ENCODE results near the gene CYP3A5. TPM values are rescaled to one million over a fixed set of nuclear protein-coding genes. Genes with fewer than 3 reads are reported as not detected.
A peak's percentile ranks its signal among the peaks of the same experiment; 100 is the strongest.

CYP3A5 gene
- total RNA-seq, 3 donors from 2014 or later, result 8.5 to 25.9 (median 15.4) TPM

DNA sequence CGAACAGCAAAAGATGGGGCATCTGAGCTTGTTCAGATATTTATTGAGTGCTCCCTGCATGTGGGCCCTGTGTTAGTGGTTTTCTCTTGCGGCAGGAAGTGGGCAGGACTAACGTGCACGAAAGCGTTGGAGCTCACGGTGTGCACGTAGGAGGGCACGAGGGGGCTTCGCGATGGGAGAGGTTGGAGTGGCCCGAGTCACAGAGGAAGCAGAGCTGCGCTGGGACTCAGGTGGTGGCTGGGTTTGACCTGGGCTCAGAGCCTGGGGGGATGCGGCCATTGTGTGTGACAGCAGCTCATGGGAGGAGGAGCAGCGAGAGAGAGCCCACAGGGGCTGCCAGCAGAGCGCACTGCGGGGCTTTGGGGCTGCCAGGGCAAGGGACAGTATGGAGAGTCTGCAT is 55.3 kb downstream of the CYP3A5 start:
- no peaks in the 10 kb centered on the region for H3K4me1 ChIP-seq
- H3K36me3 ChIP-seq, result peaks cover 7% of the 10 kb centered on the region
- peak overlapping the region; percentile 27 to 69 for H3K27ac ChIP-seq
- no peaks in the 10 kb centered on the region for H3K9me3 ChIP-seq
- H3K4me3 ChIP-seq, result no peak overlapping the region
- H3K27me3 ChIP-seq, result no peaks in the 10 kb centered on the region
- no peak for DNase-seq (ENCODE audit: low spot score in 2 of 2)
- intact Hi-C loops (cut with DNase I; ENCODE audit: low total_unique reads), result no loop called here
- no peak for TF ChIP-seq POLR2A (IDR thresholded peaks at IDR 0.05)
- TF ChIP-seq, protein P1, sequence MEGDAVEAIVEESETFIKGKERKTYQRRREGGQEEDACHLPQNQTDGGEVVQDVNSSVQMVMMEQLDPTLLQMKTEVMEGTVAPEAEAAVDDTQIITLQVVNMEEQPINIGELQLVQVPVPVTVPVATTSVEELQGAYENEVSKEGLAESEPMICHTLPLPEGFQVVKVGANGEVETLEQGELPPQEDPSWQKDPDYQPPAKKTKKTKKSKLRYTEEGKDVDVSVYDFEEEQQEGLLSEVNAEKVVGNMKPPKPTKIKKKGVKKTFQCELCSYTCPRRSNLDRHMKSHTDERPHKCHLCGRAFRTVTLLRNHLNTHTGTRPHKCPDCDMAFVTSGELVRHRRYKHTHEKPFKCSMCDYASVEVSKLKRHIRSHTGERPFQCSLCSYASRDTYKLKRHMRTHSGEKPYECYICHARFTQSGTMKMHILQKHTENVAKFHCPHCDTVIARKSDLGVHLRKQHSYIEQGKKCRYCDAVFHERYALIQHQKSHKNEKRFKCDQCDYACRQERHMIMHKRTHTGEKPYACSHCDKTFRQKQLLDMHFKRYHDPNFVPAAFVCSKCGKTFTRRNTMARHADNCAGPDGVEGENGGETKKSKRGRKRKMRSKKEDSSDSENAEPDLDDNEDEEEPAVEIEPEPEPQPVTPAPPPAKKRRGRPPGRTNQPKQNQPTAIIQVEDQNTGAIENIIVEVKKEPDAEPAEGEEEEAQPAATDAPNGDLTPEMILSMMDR (IDR thresholded peaks at IDR 0.05), result no peak
- no peak for TF ChIP-seq POLR2AphosphoS5 (IDR thresholded peaks at IDR 0.05)

GRCh38 chr7:99623702-99624447 is 55.9 kb downstream of the CYP3A5 start:
- Histone ChIP-seq H3K36me3 (peaks cover 5% of the 10 kb centered on the region), H3K9me3 (no peaks in the 10 kb centered on the region), H3K4me3 (no peak overlapping the region), H3K4me1 (no peaks in the 10 kb centered on the region), H3K27me3 (no peaks in the 10 kb centered on the region), H3K27ac (peak overlapping the region; percentile 27 to 69)
- intact Hi-C loops (cut with DNase I; ENCODE audit: low total_unique reads), result no loop called here
- peak in 1 of 2 donors; percentile 27 for DNase-seq (ENCODE audit: low spot score in 2 of 2)
- TF ChIP-seq, protein P1 (IDR thresholded peaks at IDR 0.05), result no peak
- TF ChIP-seq POLR2AphosphoS5 (IDR thresholded peaks at IDR 0.05) (no peak), POLR2A (IDR thresholded peaks at IDR 0.05) (no peak)

GRCh38 chr7:99623091-99623693 is 56.6 kb downstream of the CYP3A5 start:
- DNase-seq (ENCODE audit: low spot score in 2 of 2), result peak in 1 of 2 donors; percentile 72
- no peak overlapping the region for H3K4me3 ChIP-seq
- intact Hi-C loops (cut with DNase I; ENCODE audit: low total_unique reads), result no loop called here
- H3K27me3 ChIP-seq, result no peaks in the 10 kb centered on the region
- TF ChIP-seq POLR2A (IDR thresholded peaks at IDR 0.05), result no peak
- no peak for TF ChIP-seq POLR2AphosphoS5 (IDR thresholded peaks at IDR 0.05)
- TF ChIP-seq, protein P1 (IDR thresholded peaks at IDR 0.05), result no peak
- peaks cover 0 to 2% of the 10 kb centered on the region in 2 donors for H3K4me1 ChIP-seq
- peak overlapping the region; percentile 27 to 69 for H3K27ac ChIP-seq
- no peaks in the 10 kb centered on the region for H3K9me3 ChIP-seq
- peaks cover 5% of the 10 kb centered on the region for H3K36me3 ChIP-seq

- Histone ChIP-seq H3K27ac (peak overlapping the region; percentile 27 to 69), H3K4me3 (no peak overlapping the region), H3K27me3 (no peaks in the 10 kb centered on the region), H3K4me1 (peaks cover 0 to 8% of the 10 kb centered on the region in 2 donors), H3K36me3 (peaks cover 5% of the 10 kb centered on the region), H3K9me3 (no peaks in the 10 kb centered on the region)
- intact Hi-C loops (cut with DNase I; ENCODE audit: low total_unique reads), result no loop called here
- DNase-seq (ENCODE audit: low spot score in 2 of 2), result no peak
- TF ChIP-seq POLR2A (IDR thresholded peaks at IDR 0.05) (no peak), POLR2AphosphoS5 (IDR thresholded peaks at IDR 0.05) (no peak)
- TF ChIP-seq, protein P1 (IDR thresholded peaks at IDR 0.05), result no peak
These were observed 57.2 kb downstream of the CYP3A5 start for GRCh38 chr7:99622596-99622995.

DNA sequence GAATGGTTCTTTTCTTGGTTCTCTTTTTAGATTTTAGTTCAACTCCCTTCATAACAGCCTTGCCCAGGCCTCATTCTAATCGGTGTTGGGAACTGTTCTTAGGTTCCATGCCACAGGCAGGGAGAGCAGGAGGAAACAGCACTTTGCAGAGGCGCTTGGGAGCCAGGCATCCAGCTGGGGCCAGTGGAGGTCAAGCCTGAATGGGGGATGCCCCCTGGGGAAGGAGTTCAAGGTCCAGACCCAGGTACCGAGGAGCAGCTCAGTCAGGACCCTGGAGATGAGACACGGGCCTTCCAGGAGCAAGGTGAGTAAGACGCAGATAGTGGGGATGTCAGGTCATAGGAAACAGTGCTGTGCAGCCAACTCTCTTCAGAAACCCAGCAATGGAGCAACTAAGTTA is 58.5 kb downstream of the CYP3A5 start:
- no peak overlapping the region for H3K4me3 ChIP-seq
- no peak overlapping the region for H3K27ac ChIP-seq
- H3K4me1 ChIP-seq, result peaks cover 0 to 10% of the 10 kb centered on the region in 2 donors
- H3K27me3 ChIP-seq, result no peaks in the 10 kb centered on the region
- peaks cover 5% of the 10 kb centered on the region for H3K36me3 ChIP-seq
- DNase-seq (ENCODE audit: low spot score in 2 of 2), result no peak
- no peaks in the 10 kb centered on the region for H3K9me3 ChIP-seq
- intact Hi-C loops (cut with DNase I; ENCODE audit: low total_unique reads), result no loop called here
- TF ChIP-seq, protein P1 (IDR thresholded peaks at IDR 0.05), result no peak
